Natural killer cell (primary cell): ENCODE results near the gene ERN2. TPM values are rescaled to one million over a fixed set of nuclear protein-coding genes. Genes with fewer than 3 reads are reported as not detected.

Experiments used
- ATAC-seq, 3 donors: fragments of 150-1000 bp in 2 of 3; fragments of 200-7000 bp in 1 of 3; cut with Tn5 transposase; 1 replicate in 1 of 3; 2 replicates in 2 of 3; pipeline ENCODE4 v1.10.0; 2021; ENCODE audit warnings: mild to moderate bottlenecking in 2 of 3, moderate library complexity in 2 of 3
- DNase-seq, 2 donors: peaks; one replicate each; pipeline versions ENCODE4 v3.0.0 to v3.0.0-alpha.2; 2013 to 2021; ENCODE audit warnings: mixed read lengths in 1 of 2
- H3K27ac ChIP-seq: one replicate; pipeline ENCODE4 v1.5.1; 2013; ENCODE audit warnings: mild to moderate bottlenecking, low read length
- H3K27me3 ChIP-seq: one replicate; pipeline ENCODE4 v1.6.1; 2013; ENCODE audit warnings: low read length; ENCODE audit not compliant: control insufficient read depth, insufficient read depth
- H3K36me3 ChIP-seq: one replicate; pipeline ENCODE4 v1.6.1; 2013; ENCODE audit warnings: low read length; ENCODE audit not compliant: control insufficient read depth, insufficient read depth
- H3K4me1 ChIP-seq: one replicate; pipeline ENCODE4 v1.6.1; 2013; ENCODE audit warnings: low read length; ENCODE audit not compliant: control insufficient read depth, insufficient read depth
- H3K4me3 ChIP-seq: one replicate; pipeline ENCODE4 v1.5.1; 2013; ENCODE audit warnings: low read length
- H3K9me3 ChIP-seq: one replicate; pipeline ENCODE4 v1.6.1; 2013; ENCODE audit warnings: low read length; ENCODE audit not compliant: control insufficient read depth, insufficient read depth
- H3K27ac Mint-ChIP-seq, 2 donors: one replicate each; pipeline ENCODE4 v1.8.0; 2022; ENCODE audit warnings: mild to moderate bottlenecking in 2 of 2, mixed read lengths in 2 of 2, moderate library complexity in 1 of 2
- H3K27me3 Mint-ChIP-seq, 2 donors: one replicate each; pipeline ENCODE4 v1.8.0; 2022; ENCODE audit warnings: low read depth in 2 of 2, mixed read lengths in 2 of 2
- H3K36me3 Mint-ChIP-seq: one replicate; pipeline ENCODE4 v1.8.0; 2022; ENCODE audit warnings: mixed read lengths
- H3K4me1 Mint-ChIP-seq, 2 donors: one replicate each; pipeline ENCODE4 v1.8.0; 2022; ENCODE audit warnings: mixed read lengths in 2 of 2
- H3K4me3 Mint-ChIP-seq: one replicate; pipeline ENCODE4 v1.8.0; 2022; ENCODE audit warnings: mild to moderate bottlenecking, moderate library complexity, mixed read lengths
- H3K9me3 Mint-ChIP-seq, 2 donors: one replicate each; pipeline ENCODE4 v1.8.0; 2022; ENCODE audit warnings: mixed read lengths in 2 of 2
- CTCF ChIP-seq: fragments of 200-600 bp; IDR thresholded peaks from one replicate; pipeline ENCODE4 v1.8.0; 2022; ENCODE audit warnings: antibody characterized with exemption
- WGBS: methylation state at CpG from one replicate; pipeline ENCODE4 v1.1.7; 2013; ENCODE audit warnings: missing lambda C conversion rate; ENCODE audit not compliant: insufficient coverage; 5-methylcytosine and 5-hydroxymethylcytosine counted together
- intact Hi-C: fragments of 100-400 bp; cut with micrococcal nuclease; formaldehyde crosslinking; loops from one replicate; pipeline ENCODE4 v1.14.2; 2022
- total RNA-seq, 4 donors: library from RNA; stranded (reverse); fragments of 120-200 nt in 1 of 4; gene quantifications; one replicate each; pipeline versions ENCODE4 v1.2.3 to v1.2.4, GENCODE V29; 2013 to 2022

Gene ERN2
- total RNA-seq, 3 donors from 2014 or later (not counting 1 experiment from before 2014, with no cell fraction given): not detected

GRCh38 chr16:23650674-23651416 lies 62.2 kb downstream of the ERN2 start:
- Mint-ChIP-seq H3K36me3 (peaks cover 15% of the 10 kb centered on the region), H3K4me1 (peaks cover 18 to 29% of the 10 kb centered on the region in 2 donors), H3K27ac (peak overlapping the region in 1 of 2 donors; percentile 21), H3K9me3 (no peaks in the 10 kb centered on the region), H3K4me3 (no peak overlapping the region), H3K27me3 (no peaks in the 10 kb centered on the region)
- intact Hi-C loops: no loop called here
- DNase-seq (no peak), ATAC-seq (no peak)
- no peak overlapping the region for H3K4me3 ChIP-seq
- TF ChIP-seq CTCF: no peak
- H3K4me1 ChIP-seq: no peaks in the 10 kb centered on the region
- 70% methylated on average over 3 of the region's 4 CpGs for WGBS
- no peaks in the 10 kb centered on the region for H3K27me3 ChIP-seq
- peaks cover 29% of the 10 kb centered on the region for H3K36me3 ChIP-seq
- H3K9me3 ChIP-seq: no peaks in the 10 kb centered on the region
- H3K27ac ChIP-seq: no peak overlapping the region

GRCh38 chr16:23642246-23642774 lies 70.7 kb downstream of the ERN2 start:
- Histone ChIP-seq H3K4me3 (peak overlapping the region; percentile 66), H3K36me3 (peaks cover 13% of the 10 kb centered on the region), H3K4me1 (peaks cover 26% of the 10 kb centered on the region), H3K27ac (no peak overlapping the region), H3K9me3 (no peaks in the 10 kb centered on the region), H3K27me3 (no peaks in the 10 kb centered on the region)
- Mint-ChIP-seq H3K9me3 (no peaks in the 10 kb centered on the region), H3K4me3 (peak overlapping the region; percentile 98), H3K27me3 (no peaks in the 10 kb centered on the region), H3K4me1 (peaks cover 44 to 49% of the 10 kb centered on the region in 2 donors), H3K36me3 (peaks cover 14% of the 10 kb centered on the region), H3K27ac (peak overlapping the region; percentile 90 to 96)
- TF ChIP-seq CTCF: no peak
- 85% methylated on average over 14 of the region's 14 CpGs for WGBS
- intact Hi-C loops: no loop called here
- ATAC-seq (no peak), DNase-seq (peak in 1 of 2 donors; percentile 6)

- TF ChIP-seq CTCF: no peak
- peak within 1 kb of the TSS; percentile 65 for H3K27ac ChIP-seq
- WGBS: under 1% methylated on average over 64 of the region's 64 CpGs
- intact Hi-C loops: loop anchor here (1.0 kb wide), 2 partner anchors 45 to 84 kb away; partner anchors contain the start of genes EARS2, NDUFAB1 and UBFD1
- H3K4me3 ChIP-seq: peak within 1 kb of the TSS; percentile 66
- no peaks in the 10 kb centered on the region for H3K9me3 ChIP-seq
- Mint-ChIP-seq H3K36me3 (peaks cover 10% of the 10 kb centered on the region), H3K9me3 (no peaks in the 10 kb centered on the region), H3K27ac (peak within 1 kb of the TSS; percentile 90 to 96), H3K27me3 (no peaks in the 10 kb centered on the region), H3K4me1 (peaks cover 39 to 40% of the 10 kb centered on the region in 2 donors), H3K4me3 (peak within 1 kb of the TSS; percentile 98)
- no peaks in the 10 kb centered on the region for H3K27me3 ChIP-seq
- H3K36me3 ChIP-seq: peaks cover 15% of the 10 kb centered on the region
- H3K4me1 ChIP-seq: peaks cover 26% of the 10 kb centered on the region
- peak; percentile 96 to 99 (median 98) for ATAC-seq
- peak; percentile 79 to 90 for DNase-seq
Measured at GRCh38 chr16:23640931-23641765, 71.9 kb downstream of the ERN2 start, which contains the start of the genes DCTN5 and PALB2. Gene DCTN5 (plus strand): TSS chr16:23641466. CDS start chr16:23641543, 77 bp downstream. Gene PALB2 (minus strand): TSS chr16:23641310. CDS start chr16:23641157, 153 bp downstream.
